Neural progenitor cell (in vitro differentiated cells): ENCODE measurements around the gene C22orf39. TPM values are rescaled to one million over a fixed set of nuclear protein-coding genes. Genes with fewer than 3 reads are reported as not detected.

ENCODE experiments used
- DNase-seq: peaks from one replicate; pipeline ENCODE4 v3.0.0-alpha.2; 2016; ENCODE audit warnings: low spot score
- H2AFZ ChIP-seq: fragments of 200-600 bp; sonication (generic); replicated peaks from 2 replicates; pipeline ENCODE4 v1.6.1; 2016; ENCODE audit warnings: antibody characterized with exemption
- H3F3A ChIP-seq: fragments of 200-600 bp; sonication (generic); 2 replicates; pipeline ENCODE4 v1.6.1; 2016; ENCODE audit warnings: antibody characterized with exemption, low read depth
- H3K27ac ChIP-seq: fragments of 200-600 bp; sonication (generic); 2 replicates; pipeline ENCODE4 v1.5.1; 2016; ENCODE audit warnings: mild to moderate bottlenecking
- H3K27me3 ChIP-seq: fragments of 200-600 bp; sonication (generic); 2 replicates; pipeline ENCODE4 v1.6.1; 2016; ENCODE audit warnings: mild to moderate bottlenecking, moderate library complexity
- H3K36me3 ChIP-seq: fragments of 200-600 bp; sonication (generic); 2 replicates; pipeline ENCODE4 v1.5.1; 2016
- H3K4me1 ChIP-seq: fragments of 200-600 bp; sonication (generic); 2 replicates; pipeline ENCODE4 v1.6.1; 2016; ENCODE audit warnings: mixed run types
- H3K4me2 ChIP-seq: fragments of 200-600 bp; sonication (generic); 2 replicates; pipeline ENCODE4 v1.6.1; 2016
- H3K4me3 ChIP-seq: fragments of 200-600 bp; sonication (generic); 2 replicates; pipeline ENCODE4 v1.5.1; 2016
- H3K79me2 ChIP-seq: fragments of 200-600 bp; sonication (generic); 2 replicates; pipeline ENCODE4 v1.6.1; 2016; ENCODE audit warnings: low read depth
- H3K9ac ChIP-seq: fragments of 200-600 bp; sonication (generic); 2 replicates; pipeline ENCODE4 v1.6.1; 2016
- H3K9me3 ChIP-seq: fragments of 200-600 bp; sonication (generic); 2 replicates; pipeline ENCODE4 v1.5.1; 2016; ENCODE audit warnings: low read depth
- H4K20me1 ChIP-seq: fragments of 200-600 bp; sonication (generic); 2 replicates; pipeline ENCODE4 v1.6.1; 2016; ENCODE audit warnings: low read depth
- H3K27ac Mint-ChIP-seq: 3 replicates; pipeline ENCODE4 v1.8.0; 2021; ENCODE audit warnings: mixed read lengths
- H3K27me3 Mint-ChIP-seq: 2 replicates; pipeline ENCODE4 v1.8.0; 2022; ENCODE audit warnings: low read depth, mild to moderate bottlenecking, inconsistent platforms, moderate library complexity, mixed read lengths; ENCODE audit not compliant: insufficient read depth
- H3K36me3 Mint-ChIP-seq: 3 replicates; pipeline ENCODE4 v1.8.0; 2021; ENCODE audit warnings: mixed read lengths
- H3K4me1 Mint-ChIP-seq: 3 replicates; pipeline ENCODE4 v1.8.0; 2021; ENCODE audit warnings: mixed read lengths
- H3K4me3 Mint-ChIP-seq: 3 replicates; pipeline ENCODE4 v1.8.0; 2021; ENCODE audit warnings: mild to moderate bottlenecking, moderate library complexity, mixed read lengths
- H3K9me3 Mint-ChIP-seq: 3 replicates; pipeline ENCODE4 v1.8.0; 2020; ENCODE audit warnings: mixed read lengths
- CTCF ChIP-seq: fragments of 200-600 bp; sonication (generic); IDR thresholded peaks from 2 replicates; pipeline ENCODE4 v1.5.1; 2017; ENCODE audit warnings: antibody characterized with exemption, mild to moderate bottlenecking
- EZH2 ChIP-seq: fragments of 200-600 bp; sonication (generic); IDR thresholded peaks from 2 replicates; pipeline ENCODE4 v1.6.1; 2017; ENCODE audit warnings: antibody characterized with exemption, mild to moderate bottlenecking, moderate library complexity
- EZH2phosphoT487 ChIP-seq: fragments of 200-600 bp; sonication (generic); IDR thresholded peaks from 2 replicates; pipeline ENCODE4 v1.6.1; 2017; ENCODE audit warnings: antibody characterized with exemption
- total RNA-seq: library from RNA; depleted of rRNA; stranded (reverse); fragments of >200 nt; gene quantifications from 2 replicates; pipeline ENCODE4 v1.2.3, GENCODE V29; 2015; ENCODE audit warnings: low replicate concordance

The C22orf39 gene
- total RNA-seq, 1 donor from 2014 or later: 49.5 TPM

GRCh38 chr22:19466848-19467752, 19.6 kb upstream of the C22orf39 start:
- H3F3A ChIP-seq: no peaks in the 10 kb centered on the region
- no peak overlapping the region for H3K4me3 ChIP-seq
- Mint-ChIP-seq H3K4me3 (no peak overlapping the region), H3K4me1 (no peaks in the 10 kb centered on the region), H3K9me3 (no peaks in the 10 kb centered on the region), H3K27me3 (no peaks in the 10 kb centered on the region), H3K36me3 (peaks cover 26% of the 10 kb centered on the region), H3K27ac (no peak overlapping the region)
- no peak overlapping the region for H2AFZ ChIP-seq
- no peaks in the 10 kb centered on the region for H3K36me3 ChIP-seq
- H4K20me1 ChIP-seq: peaks cover 15% of the 10 kb centered on the region
- no peaks in the 10 kb centered on the region for H3K4me1 ChIP-seq
- no peak overlapping the region for H3K4me2 ChIP-seq
- no peaks in the 10 kb centered on the region for H3K79me2 ChIP-seq
- DNase-seq: no peak
- H3K27me3 ChIP-seq: no peaks in the 10 kb centered on the region
- H3K9me3 ChIP-seq: no peaks in the 10 kb centered on the region
- TF ChIP-seq EZH2: no peak
- TF ChIP-seq EZH2phosphoT487: no peak
- no peak for TF ChIP-seq CTCF
- no peak overlapping the region for H3K27ac ChIP-seq
- H3K9ac ChIP-seq: no peak overlapping the region

GRCh38 chr22:19466126-19466716, 18.7 kb upstream of the C22orf39 start:
- no peaks in the 10 kb centered on the region for H3K36me3 ChIP-seq
- no peaks in the 10 kb centered on the region for H3K79me2 ChIP-seq
- no peak overlapping the region for H3K9ac ChIP-seq
- no peak overlapping the region for H3K4me3 ChIP-seq
- H3K27ac ChIP-seq: no peak overlapping the region
- Mint-ChIP-seq H3K4me1 (no peaks in the 10 kb centered on the region), H3K36me3 (peaks cover 19% of the 10 kb centered on the region), H3K4me3 (no peak overlapping the region), H3K9me3 (no peaks in the 10 kb centered on the region), H3K27me3 (no peaks in the 10 kb centered on the region), H3K27ac (no peak overlapping the region)
- no peak for DNase-seq
- no peak overlapping the region for H3K4me2 ChIP-seq
- H3F3A ChIP-seq: no peaks in the 10 kb centered on the region
- H3K27me3 ChIP-seq: no peaks in the 10 kb centered on the region
- H2AFZ ChIP-seq: no peak overlapping the region
- H3K9me3 ChIP-seq: no peaks in the 10 kb centered on the region
- no peak for TF ChIP-seq EZH2
- TF ChIP-seq EZH2phosphoT487: no peak
- TF ChIP-seq CTCF: no peak
- H4K20me1 ChIP-seq: peaks cover 15% of the 10 kb centered on the region
- no peaks in the 10 kb centered on the region for H3K4me1 ChIP-seq

- H2AFZ ChIP-seq: no peak overlapping the region
- TF ChIP-seq EZH2phosphoT487 (no peak), EZH2 (no peak), CTCF (no peak)
- H3K9ac ChIP-seq: peak overlapping the region; percentile 14
- H3K27ac Mint-ChIP-seq: no peak overlapping the region
- H4K20me1 ChIP-seq: peaks cover 15% of the 10 kb centered on the region
- no peaks in the 10 kb centered on the region for H3K9me3 ChIP-seq
- H3K4me3 Mint-ChIP-seq: no peak overlapping the region
- H3F3A ChIP-seq: no peaks in the 10 kb centered on the region
- H3K4me3 ChIP-seq: no peak overlapping the region
- peaks cover 14% of the 10 kb centered on the region for H3K36me3 Mint-ChIP-seq
- H3K4me1 ChIP-seq: no peaks in the 10 kb centered on the region
- H3K27ac ChIP-seq: no peak overlapping the region
- no peaks in the 10 kb centered on the region for H3K27me3 ChIP-seq
- H3K79me2 ChIP-seq: no peaks in the 10 kb centered on the region
- H3K9me3 Mint-ChIP-seq: no peaks in the 10 kb centered on the region
- no peak for DNase-seq
- no peaks in the 10 kb centered on the region for H3K36me3 ChIP-seq
- H3K27me3 Mint-ChIP-seq: no peaks in the 10 kb centered on the region
- H3K4me1 Mint-ChIP-seq: no peaks in the 10 kb centered on the region
- no peak overlapping the region for H3K4me2 ChIP-seq
Measured at GRCh38 chr22:19464975-19465374, 17.5 kb upstream of the C22orf39 start.
